ENCODE measurements around the gene RAB30.

- TF ChIP-seq, protein P1, sequence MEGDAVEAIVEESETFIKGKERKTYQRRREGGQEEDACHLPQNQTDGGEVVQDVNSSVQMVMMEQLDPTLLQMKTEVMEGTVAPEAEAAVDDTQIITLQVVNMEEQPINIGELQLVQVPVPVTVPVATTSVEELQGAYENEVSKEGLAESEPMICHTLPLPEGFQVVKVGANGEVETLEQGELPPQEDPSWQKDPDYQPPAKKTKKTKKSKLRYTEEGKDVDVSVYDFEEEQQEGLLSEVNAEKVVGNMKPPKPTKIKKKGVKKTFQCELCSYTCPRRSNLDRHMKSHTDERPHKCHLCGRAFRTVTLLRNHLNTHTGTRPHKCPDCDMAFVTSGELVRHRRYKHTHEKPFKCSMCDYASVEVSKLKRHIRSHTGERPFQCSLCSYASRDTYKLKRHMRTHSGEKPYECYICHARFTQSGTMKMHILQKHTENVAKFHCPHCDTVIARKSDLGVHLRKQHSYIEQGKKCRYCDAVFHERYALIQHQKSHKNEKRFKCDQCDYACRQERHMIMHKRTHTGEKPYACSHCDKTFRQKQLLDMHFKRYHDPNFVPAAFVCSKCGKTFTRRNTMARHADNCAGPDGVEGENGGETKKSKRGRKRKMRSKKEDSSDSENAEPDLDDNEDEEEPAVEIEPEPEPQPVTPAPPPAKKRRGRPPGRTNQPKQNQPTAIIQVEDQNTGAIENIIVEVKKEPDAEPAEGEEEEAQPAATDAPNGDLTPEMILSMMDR (IDR thresholded peaks at IDR 0.05) = no peak
- TF ChIP-seq POLR2A (IDR thresholded peaks at IDR 0.05) = no peak
Observed at GRCh38 chr11:83023410-83023809, 48.3 kb downstream of the RAB30 start.
